HEK293T (cell line): ENCODE results near the gene ISM1.

Source experiments
- CTCF ChIA-PET: fragments of 350-600 bp; formaldehyde crosslinking; extraction: SDS; loops from one replicate; lab custom pipeline; 2021; ENCODE audit warnings: antibody characterized with exemption, inconsistent platforms; lab: Yijun Ruan, JAX
- POLR2A ChIA-PET: fragments of 350-600 bp; formaldehyde crosslinking; extraction: SDS; loops from one replicate; lab custom pipeline; 2020; ENCODE audit warnings: antibody characterized with exemption, inconsistent platforms; lab: Yijun Ruan, JAX
- DNase-seq: peaks from one replicate; pipeline ENCODE4 v3.0.0; 2012; ENCODE audit warnings: mixed read lengths; ENCODE audit errors: extremely low spot score
- ARNT ChIP-seq: fragments of 450-650 bp; IDR thresholded peaks from 2 replicates; pipeline ENCODE4 v1.6.1; 2017; ENCODE audit warnings: mild to moderate bottlenecking
- BHLHE40 ChIP-seq: fragments of 450-650 bp; IDR thresholded peaks from 2 replicates; pipeline ENCODE4 v1.6.1; 2016; ENCODE audit warnings: mild to moderate bottlenecking, moderate library complexity, borderline replicate concordance
- CTBP1 ChIP-seq: fragments of 450-650 bp; IDR thresholded peaks from 2 replicates; pipeline ENCODE4 v1.6.1; 2016; ENCODE audit warnings: borderline replicate concordance
- ELF4 ChIP-seq: fragments of 450-650 bp; IDR thresholded peaks from 2 replicates; pipeline ENCODE4 v1.6.1; 2017; ENCODE audit warnings: antibody characterized with exemption
- FOXA1 ChIP-seq: fragments of 450-650 bp; IDR thresholded peaks from 2 replicates; pipeline ENCODE4 v1.6.1; 2016; ENCODE audit warnings: mild to moderate bottlenecking
- FOXK2 ChIP-seq: fragments of 450-650 bp; IDR thresholded peaks from 2 replicates; pipeline ENCODE4 v1.6.1; 2016; ENCODE audit warnings: mild to moderate bottlenecking
- FOXM1 ChIP-seq: fragments of 450-650 bp; IDR thresholded peaks from 2 replicates; pipeline ENCODE4 v1.6.1; 2017; ENCODE audit warnings: mild to moderate bottlenecking, borderline replicate concordance
- HDGF ChIP-seq: fragments of 450-650 bp; IDR thresholded peaks from 2 replicates; pipeline ENCODE4 v1.6.1; 2017; ENCODE audit warnings: antibody characterized with exemption, borderline replicate concordance
- L3MBTL2 ChIP-seq: fragments of 450-650 bp; conservative IDR thresholded peaks from 2 replicates; pipeline ENCODE4 v1.6.1; 2016; ENCODE audit warnings: mild to moderate bottlenecking
- LEF1 ChIP-seq: fragments of 450-650 bp; IDR thresholded peaks from 2 replicates; pipeline ENCODE4 v1.6.1; 2017; ENCODE audit warnings: mild to moderate bottlenecking, borderline replicate concordance
- NFRKB ChIP-seq: fragments of 450-650 bp; IDR thresholded peaks from 2 replicates; pipeline ENCODE4 v1.6.1; 2016; ENCODE audit warnings: mild to moderate bottlenecking, moderate library complexity
- SP1 ChIP-seq: fragments of 450-650 bp; IDR thresholded peaks from 2 replicates; pipeline ENCODE4 v1.6.1; 2017
- SUZ12 ChIP-seq: fragments of 450-650 bp; IDR thresholded peaks from 2 replicates; pipeline ENCODE4 v1.6.1; 2016; ENCODE audit warnings: mild to moderate bottlenecking
- TARDBP ChIP-seq: fragments of 450-650 bp; IDR thresholded peaks from 2 replicates; pipeline ENCODE4 v1.6.1; 2016
- ZNF384 ChIP-seq: fragments of 450-650 bp; IDR thresholded peaks from 2 replicates; pipeline ENCODE4 v1.6.1; 2016
- TF ChIP-seq, protein P1 (sequence below): fragments of 450-650 bp; IDR thresholded peaks from 2 replicates; pipeline ENCODE4 v1.6.1; 2016

The ISM1 gene

DNA sequence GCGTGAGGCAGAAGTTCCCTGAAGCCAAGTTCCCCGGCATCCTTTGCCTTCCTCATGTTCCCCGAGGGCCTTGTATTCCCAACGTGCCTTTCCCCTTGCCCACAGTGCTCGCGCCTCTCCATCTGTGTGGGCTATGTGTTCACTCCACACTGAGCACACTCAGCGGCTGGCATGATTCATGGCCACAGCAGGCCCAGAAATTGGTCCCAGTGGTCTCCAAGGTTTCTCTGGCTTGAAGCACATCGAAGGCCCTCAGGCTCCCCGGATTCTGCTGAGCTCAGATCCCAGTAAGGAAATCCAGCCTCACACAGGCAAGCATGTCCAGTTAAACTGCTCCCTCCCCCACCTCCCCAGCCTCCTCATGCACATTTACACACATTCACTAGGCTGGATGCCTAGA, 123.6 kb downstream of the ISM1 start:
- ChIA-PET CTCF (no interaction called here), POLR2A (no interaction called here)
- DNase-seq = no peak
- TF ChIP-seq ELF4 (no peak), SUZ12 (no peak), FOXM1 (no peak), CTBP1 (no peak), FOXA1 (no peak), LEF1 (no peak), SP1 (no peak), TARDBP (no peak), HDGF (no peak), ARNT (no peak), FOXK2 (no peak), NFRKB (no peak)
- TF ChIP-seq, protein P1, sequence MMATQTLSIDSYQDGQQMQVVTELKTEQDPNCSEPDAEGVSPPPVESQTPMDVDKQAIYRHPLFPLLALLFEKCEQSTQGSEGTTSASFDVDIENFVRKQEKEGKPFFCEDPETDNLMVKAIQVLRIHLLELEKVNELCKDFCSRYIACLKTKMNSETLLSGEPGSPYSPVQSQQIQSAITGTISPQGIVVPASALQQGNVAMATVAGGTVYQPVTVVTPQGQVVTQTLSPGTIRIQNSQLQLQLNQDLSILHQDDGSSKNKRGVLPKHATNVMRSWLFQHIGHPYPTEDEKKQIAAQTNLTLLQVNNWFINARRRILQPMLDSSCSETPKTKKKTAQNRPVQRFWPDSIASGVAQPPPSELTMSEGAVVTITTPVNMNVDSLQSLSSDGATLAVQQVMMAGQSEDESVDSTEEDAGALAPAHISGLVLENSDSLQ = no peak

DNA sequence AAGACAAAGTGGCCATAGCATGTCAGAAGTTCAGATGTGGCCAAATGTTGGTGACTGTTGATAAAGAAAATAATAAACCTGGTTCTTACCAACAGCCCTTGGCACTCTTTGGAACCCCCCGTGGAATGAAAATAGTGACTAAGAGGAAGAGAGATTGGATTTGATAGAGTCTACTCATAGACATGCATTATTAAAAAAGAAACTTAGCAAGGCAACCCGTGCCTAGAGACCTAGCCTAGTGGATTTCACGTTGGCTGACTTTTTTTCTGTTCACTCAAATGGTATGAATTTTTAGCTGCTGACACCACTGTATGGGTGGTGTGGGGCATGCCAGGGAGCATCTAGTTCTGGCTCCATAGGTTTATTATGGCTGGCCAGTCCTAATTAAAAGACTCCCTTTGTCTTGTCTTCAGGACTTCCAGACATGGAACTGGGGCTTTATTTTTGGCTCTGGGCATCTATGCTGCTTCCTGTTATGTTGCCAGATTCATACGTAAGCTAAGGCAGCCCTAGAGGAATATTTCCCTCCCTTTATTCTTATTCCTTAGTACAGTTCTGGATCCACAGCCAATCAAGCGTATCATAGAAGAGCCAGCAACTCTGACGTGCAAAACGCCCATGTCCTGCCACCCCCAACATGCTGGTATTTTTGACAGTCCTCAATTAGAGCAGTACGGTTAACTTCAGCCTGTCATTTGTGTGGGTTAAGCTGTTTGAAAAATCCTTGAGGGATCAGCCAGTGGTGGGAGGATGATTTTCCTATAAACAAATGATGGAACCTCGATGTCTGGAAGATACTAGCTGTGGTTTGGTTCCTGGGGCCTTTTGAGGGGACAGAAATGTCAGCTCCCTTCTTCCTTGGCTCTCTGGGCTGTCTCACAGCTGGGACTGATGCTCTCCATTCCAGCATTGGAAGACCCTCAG, 127.5 kb downstream of the ISM1 start:
- ChIA-PET POLR2A (no interaction called here), CTCF (interaction anchor here (0.6 kb wide), 1 partner anchor 134 kb away, joined by 4 read pairs; no protein-coding TSS in a partner anchor)
- no peak for DNase-seq
- TF ChIP-seq LEF1 (no peak), BHLHE40 (no peak), FOXM1 (no peak), SP1 (no peak), FOXA1 (no peak), ELF4 (no peak), SUZ12 (no peak), FOXK2 (no peak), ARNT (no peak), TARDBP (no peak), NFRKB (no peak), HDGF (no peak), CTBP1 (no peak), ZNF384 (no peak), L3MBTL2 (no peak)
- TF ChIP-seq, protein P1 = no peak

DNA sequence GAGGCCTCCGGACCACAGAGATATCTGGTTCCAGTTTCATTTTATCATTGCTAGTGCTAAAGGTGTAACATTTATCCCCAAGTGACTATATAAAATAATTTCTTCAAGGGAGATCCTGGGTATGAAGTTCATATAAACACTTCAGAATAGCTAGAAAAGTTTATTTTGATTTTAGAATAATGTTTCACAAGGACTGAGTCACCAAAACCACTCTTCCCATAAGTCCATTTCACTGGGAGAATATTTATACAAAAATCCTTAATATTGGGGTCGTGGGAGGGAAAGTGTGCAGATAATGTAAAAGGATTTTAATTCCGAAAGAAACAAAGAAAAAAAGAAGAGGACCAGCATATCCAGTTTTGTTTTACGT, 128.1 kb downstream of the ISM1 start:
- ChIA-PET CTCF (interaction anchor here (0.6 kb wide), 1 partner anchor 135 kb away, joined by 4 read pairs; no protein-coding TSS in a partner anchor), POLR2A (no interaction called here)

More for the DNA sequence above, 128.1 kb downstream of the ISM1 start:
- no peak for DNase-seq
- TF ChIP-seq ZNF384 (no peak), NFRKB (no peak)
- TF ChIP-seq, protein P1 = no peak
